CD8-positive, alpha-beta memory T cell (primary cell): ENCODE results near the gene MINK1. TPM values are rescaled to one million over a fixed set of nuclear protein-coding genes. Genes with fewer than 3 reads are reported as not detected.
A peak's percentile ranks its signal among the peaks of the same experiment; 100 is the strongest.

Experiments used
- CTCF ChIA-PET: fragments of 350-600 bp; sonication (Branson Sonifier 250); formaldehyde crosslinking; loops from one replicate; lab custom pipeline; 2021; ENCODE audit warnings: antibody characterized with exemption; lab: Charles Lee
- POLR2A ChIA-PET: fragments of 350-600 bp; sonication (Branson Sonifier 250); formaldehyde crosslinking; loops from one replicate; lab custom pipeline; 2021; ENCODE audit warnings: antibody characterized with exemption; lab: Charles Lee
- DNase-seq, 5 donors: peaks; one replicate each; pipeline versions ENCODE4 v3.0.0 to v3.0.0-alpha.2; 2020 to 2022; ENCODE audit warnings: mixed read lengths in 1 of 5
- H3K27ac ChIP-seq: one replicate; pipeline ENCODE4 v1.7.0; 2013; ENCODE audit warnings: low read depth, mild to moderate bottlenecking, low read length, moderate library complexity
- H3K27me3 ChIP-seq: 2 replicates; pipeline ENCODE4 v1.7.0; 2013; ENCODE audit warnings: low read length, mild to moderate bottlenecking; ENCODE audit not compliant: insufficient read depth, poor library complexity, severe bottlenecking
- H3K36me3 ChIP-seq: 2 replicates; pipeline ENCODE4 v1.7.0; 2013; ENCODE audit warnings: mild to moderate bottlenecking, low read length, moderate library complexity; ENCODE audit not compliant: insufficient read depth
- H3K4me1 ChIP-seq: 2 replicates; pipeline ENCODE4 v1.7.0; 2013; ENCODE audit warnings: mild to moderate bottlenecking, low read length, moderate library complexity; ENCODE audit not compliant: insufficient read depth
- H3K4me3 ChIP-seq: 2 replicates; pipeline ENCODE4 v1.7.0; 2013; ENCODE audit warnings: mild to moderate bottlenecking, low read length
- H3K9me3 ChIP-seq: 2 replicates; pipeline ENCODE4 v1.7.0; 2013; ENCODE audit warnings: mild to moderate bottlenecking, low read length
- H3K27ac Mint-ChIP-seq, 8 donors: one replicate each; pipeline ENCODE4 v1.8.0; 2020 to 2021; ENCODE audit warnings: mixed read lengths in 8 of 8, mild to moderate bottlenecking in 6 of 8, inconsistent platforms in 3 of 8, moderate library complexity in 3 of 8
- H3K27me3 Mint-ChIP-seq, 2 donors: one replicate each; pipeline ENCODE4 v1.8.0; 2020 to 2021; ENCODE audit warnings: mixed read lengths in 2 of 2, mild to moderate bottlenecking in 1 of 2, moderate library complexity in 1 of 2
- H3K36me3 Mint-ChIP-seq, 3 donors: one replicate each; pipeline ENCODE4 v1.8.0; 2020 to 2021; ENCODE audit warnings: mixed read lengths in 3 of 3, inconsistent platforms in 1 of 3, mild to moderate bottlenecking in 1 of 3
- H3K4me1 Mint-ChIP-seq, 3 donors: one replicate each; pipeline ENCODE4 v1.8.0; 2020 to 2021; ENCODE audit warnings: mixed read lengths in 3 of 3, inconsistent platforms in 1 of 3, mild to moderate bottlenecking in 1 of 3
- H3K4me3 Mint-ChIP-seq, 7 donors: one replicate each; pipeline ENCODE4 v1.8.0; 2020 to 2021; ENCODE audit warnings: mixed read lengths in 7 of 7, mild to moderate bottlenecking in 6 of 7, moderate library complexity in 4 of 7, inconsistent platforms in 2 of 7
- H3K9me3 Mint-ChIP-seq, 5 donors: one replicate each; pipeline ENCODE4 v1.8.0; 2020 to 2022; ENCODE audit warnings: mixed read lengths in 5 of 5, mild to moderate bottlenecking in 3 of 5, moderate library complexity in 2 of 5, inconsistent platforms in 1 of 5
- polyA plus RNA-seq: library from polyadenylated mRNA; unstranded; fragments of 300-500 nt; fragmentation: Illumina TruSeq; gene quantifications from one replicate; pipeline ENCODE4 v1.2.3, GENCODE V29; 2021
- total RNA-seq, 2 experiments: library from RNA; stranded (reverse); gene quantifications; one replicate each; pipeline ENCODE4 v1.2.3, GENCODE V29; 2021

Gene MINK1
- total and polyA plus RNA-seq, 3 experiments from 2014 or later = 30.5 to 58.6 (median 58.6) TPM

- peaks cover 24% of the 10 kb centered on the region for H3K4me1 ChIP-seq
- Mint-ChIP-seq H3K4me1 (peaks cover 18 to 38% (median 26%) of the 10 kb centered on the region in 3 donors), H3K9me3 (peaks cover 0 to 2% (median 0%) of the 10 kb centered on the region in 5 donors), H3K4me3 (peak overlapping the region; percentile 70 to 90 (median 77)), H3K36me3 (peaks cover 0 to 2% (median 0%) of the 10 kb centered on the region in 3 donors), H3K27ac (peak overlapping the region in 6 of 8 donors; percentile 12 to 83 (median 53)), H3K27me3 (peaks cover 31 to 36% of the 10 kb centered on the region in 2 donors)
- peak overlapping the region; percentile 42 for H3K4me3 ChIP-seq
- H3K27me3 ChIP-seq = peaks cover 11% of the 10 kb centered on the region
- DNase-seq = no peak
- H3K36me3 ChIP-seq = no peaks in the 10 kb centered on the region
- peak overlapping the region; percentile 83 for H3K27ac ChIP-seq
- POLR2A ChIA-PET = interaction anchor here (1.0 to 2.3 kb wide), 9 partner anchors 17 to 110 kb away, joined by 3 to 24 read pairs (median 4); partner anchors contain the start of genes ARRB2, C17orf107, MED11 and PLD2
- CTCF ChIA-PET = interaction anchor here (0.5 to 4.5 kb wide), 42 partner anchors 8 to 484 kb away, joined by 3 to 52 read pairs (median 4); partner anchors contain the start of genes ARRB2, C17orf107, MED11 and PELP1
- no peaks in the 10 kb centered on the region for H3K9me3 ChIP-seq
Observed at GRCh38 chr17:4789701-4789950, 43.5 kb upstream of the MINK1 start.

GRCh38 chr17:4789951-4790704 is 43.0 kb upstream of the MINK1 start:
- H3K27me3 ChIP-seq = peaks cover 9% of the 10 kb centered on the region
- POLR2A ChIA-PET = interaction anchor here (0.7 to 2.3 kb wide), 11 partner anchors 14 to 109 kb away, joined by 3 to 24 read pairs (median 4); partner anchors contain the start of genes ARRB2, C17orf107, MED11 and PLD2

GRCh38 chr17:4790705-4791088 is 42.4 kb upstream of the MINK1 start:
- peaks cover 24 to 27% of the 10 kb centered on the region in 2 donors for H3K27me3 Mint-ChIP-seq
- H3K4me1 Mint-ChIP-seq = peaks cover 18 to 36% (median 22%) of the 10 kb centered on the region in 3 donors
- H3K4me3 Mint-ChIP-seq = peak overlapping the region; percentile 82 to 95 (median 89)
- Histone ChIP-seq H3K27ac (peak overlapping the region; percentile 83), H3K9me3 (no peaks in the 10 kb centered on the region), H3K27me3 (peaks cover 4% of the 10 kb centered on the region), H3K4me1 (peaks cover 19% of the 10 kb centered on the region), H3K4me3 (peak overlapping the region; percentile 42), H3K36me3 (no peaks in the 10 kb centered on the region)
- ChIA-PET POLR2A (interaction anchor here (0.7 to 2.3 kb wide), 7 partner anchors 14 to 109 kb away, joined by 4 to 24 read pairs (median 6); partner anchors contain the start of genes ARRB2, C17orf107 and MED11), CTCF (interaction anchor here (0.8 to 4.5 kb wide), 30 partner anchors 9 to 309 kb away, joined by 3 to 52 read pairs (median 5); partner anchors contain the start of genes ARRB2, CHRNE, MED11 and PELP1)
- DNase-seq = no peak
- H3K36me3 Mint-ChIP-seq = peaks cover 0 to 2% (median 0%) of the 10 kb centered on the region in 3 donors
- H3K9me3 Mint-ChIP-seq = peaks cover 0 to 2% (median 0%) of the 10 kb centered on the region in 5 donors
- H3K27ac Mint-ChIP-seq = peak overlapping the region; percentile 56 to 95 (median 89)

More at GRCh38 chr17:4789951-4790704, 43.0 kb upstream of the MINK1 start:
- Mint-ChIP-seq H3K27ac (peak overlapping the region; percentile 70 to 95 (median 89)), H3K27me3 (peaks cover 29 to 32% of the 10 kb centered on the region in 2 donors), H3K9me3 (peaks cover 0 to 2% (median 0%) of the 10 kb centered on the region in 5 donors), H3K4me1 (peaks cover 18 to 38% (median 26%) of the 10 kb centered on the region in 3 donors), H3K36me3 (peaks cover 0 to 2% (median 0%) of the 10 kb centered on the region in 3 donors), H3K4me3 (peak overlapping the region; percentile 82 to 95 (median 89))
- CTCF ChIA-PET = interaction anchor here (0.5 to 4.5 kb wide), 48 partner anchors 8 to 484 kb away, joined by 3 to 52 read pairs (median 4); partner anchors contain the start of genes ARRB2, C17orf107, CHRNE and MED11
- DNase-seq = peak; percentile 67 to 86 (median 76)
- no peaks in the 10 kb centered on the region for H3K9me3 ChIP-seq
- H3K36me3 ChIP-seq = no peaks in the 10 kb centered on the region
- H3K27ac ChIP-seq = peak overlapping the region; percentile 83
- peaks cover 24% of the 10 kb centered on the region for H3K4me1 ChIP-seq
- peak overlapping the region; percentile 42 for H3K4me3 ChIP-seq

GRCh38 chr17:4795168-4795567 is 38.0 kb upstream of the MINK1 start:
- H3K9me3 Mint-ChIP-seq = peaks cover 0 to 2% (median 0%) of the 10 kb centered on the region in 5 donors
- H3K27ac Mint-ChIP-seq = peak overlapping the region in 3 of 8 donors; percentile 33 to 99 (median 37)
- H3K27me3 ChIP-seq = no peaks in the 10 kb centered on the region
- ChIA-PET POLR2A (no interaction called here), CTCF (no interaction called here)
- peaks cover 17% of the 10 kb centered on the region for H3K36me3 ChIP-seq
- peaks cover 0 to 23% (median 6%) of the 10 kb centered on the region in 3 donors for H3K36me3 Mint-ChIP-seq
- H3K27me3 Mint-ChIP-seq = peaks cover 3 to 4% of the 10 kb centered on the region in 2 donors
- DNase-seq = no peak
- peak overlapping the region in 3 of 7 donors; percentile 99 to 100 (median 99) for H3K4me3 Mint-ChIP-seq
- H3K4me1 Mint-ChIP-seq = peaks cover 21 to 31% (median 23%) of the 10 kb centered on the region in 3 donors
- peaks cover 16% of the 10 kb centered on the region for H3K4me1 ChIP-seq
- H3K9me3 ChIP-seq = no peaks in the 10 kb centered on the region
- H3K27ac ChIP-seq = no peak overlapping the region
- no peak overlapping the region for H3K4me3 ChIP-seq

- H3K4me3 Mint-ChIP-seq = peak overlapping the region; percentile 94 to 100 (median 99)
- peak overlapping the region; percentile 96 for H3K4me3 ChIP-seq
- no peaks in the 10 kb centered on the region for H3K9me3 Mint-ChIP-seq
- H3K27me3 Mint-ChIP-seq = peaks cover 0 to 4% of the 10 kb centered on the region in 2 donors
- peaks cover 11% of the 10 kb centered on the region for H3K4me1 ChIP-seq
- H3K9me3 ChIP-seq = no peaks in the 10 kb centered on the region
- H3K27me3 ChIP-seq = no peaks in the 10 kb centered on the region
- peak overlapping the region; percentile 78 to 99 (median 99) for H3K27ac Mint-ChIP-seq
- POLR2A ChIA-PET = interaction anchor here (0.7 to 1.6 kb wide), 4 partner anchors 10 to 653 kb away, joined by 4 to 9 read pairs (median 6); partner anchors contain the start of genes CYB5D2 and PLD2
- peaks cover 17% of the 10 kb centered on the region for H3K36me3 ChIP-seq
- peak overlapping the region; percentile 62 for H3K27ac ChIP-seq
- H3K36me3 Mint-ChIP-seq = peaks cover 0 to 29% (median 6%) of the 10 kb centered on the region in 3 donors
- DNase-seq = no peak
- CTCF ChIA-PET = interaction anchor here (0.7 to 1.7 kb wide), 3 partner anchors 10 to 87 kb away, joined by 3 to 6 read pairs (median 3); partner anchors contain the start of genes ARRB2 and PLD2
- peaks cover 13 to 18% (median 15%) of the 10 kb centered on the region in 3 donors for H3K4me1 Mint-ChIP-seq
Observed at GRCh38 chr17:4796552-4796920, 36.6 kb upstream of the MINK1 start.

- DNase-seq = no peak
- no peak overlapping the region for H3K4me3 ChIP-seq
- H3K27me3 ChIP-seq = no peaks in the 10 kb centered on the region
- peaks cover 17% of the 10 kb centered on the region for H3K36me3 ChIP-seq
- POLR2A ChIA-PET = no interaction called here
- CTCF ChIA-PET = interaction anchor here (2.6 kb wide), 1 partner anchor 11 kb away, joined by 13 read pairs; the partner anchor contains the start of gene GLTPD2
- H3K9me3 ChIP-seq = no peaks in the 10 kb centered on the region
- H3K4me1 Mint-ChIP-seq = peaks cover 12 to 15% (median 13%) of the 10 kb centered on the region in 3 donors
- no peaks in the 10 kb centered on the region for H3K9me3 Mint-ChIP-seq
- H3K27ac ChIP-seq = no peak overlapping the region
- H3K4me3 Mint-ChIP-seq = peak overlapping the region in 2 of 7 donors; percentile 45 to 61
- H3K27me3 Mint-ChIP-seq = no peaks in the 10 kb centered on the region
- H3K4me1 ChIP-seq = peaks cover 11% of the 10 kb centered on the region
- peaks cover 0 to 29% (median 6%) of the 10 kb centered on the region in 3 donors for H3K36me3 Mint-ChIP-seq
- H3K27ac Mint-ChIP-seq = peak overlapping the region in 6 of 8 donors; percentile 7 to 56 (median 10)
Observed at GRCh38 chr17:4800462-4801196, 32.5 kb upstream of the MINK1 start.

GRCh38 chr17:4802228-4802627 is 30.9 kb upstream of the MINK1 start, which contains the start of gene C17orf114:
Gene C17orf114, minus strand, starts transcription at chr17:4802328.
- Histone ChIP-seq H3K4me1 (peaks cover 7% of the 10 kb centered on the region), H3K27me3 (no peaks in the 10 kb centered on the region), H3K36me3 (peaks cover 16% of the 10 kb centered on the region), H3K27ac (no peak within 1 kb of the TSS), H3K9me3 (no peaks in the 10 kb centered on the region), H3K4me3 (no peak within 1 kb of the TSS)
- H3K4me3 Mint-ChIP-seq = peak within 1 kb of the TSS in 1 of 7 donors; percentile 45
- peak within 1 kb of the TSS in 3 of 8 donors; percentile 11 to 56 (median 54) for H3K27ac Mint-ChIP-seq
- H3K36me3 Mint-ChIP-seq = peaks cover 0 to 23% (median 2%) of the 10 kb centered on the region in 3 donors
- peaks cover 6 to 10% (median 8%) of the 10 kb centered on the region in 3 donors for H3K4me1 Mint-ChIP-seq
- CTCF ChIA-PET = no interaction called here
- H3K9me3 Mint-ChIP-seq = no peaks in the 10 kb centered on the region
- POLR2A ChIA-PET = no interaction called here
- no peak for DNase-seq
- no peaks in the 10 kb centered on the region for H3K27me3 Mint-ChIP-seq
